B cell (primary cell): ENCODE data around the gene HACD2.

ENCODE experiments used
- EZH2 ChIP-seq: IDR thresholded peaks from 2 replicates; pipeline ENCODE4 v1.6.1; 2012; ENCODE audit warnings: borderline replicate concordance, low read depth, mild to moderate bottlenecking, moderate library complexity, low read length; ENCODE audit not compliant: insufficient read depth, poor library complexity, severe bottlenecking
- TF ChIP-seq, protein P1 (sequence below): fragments of 200-600 bp; IDR thresholded peaks from one replicate; pipeline ENCODE4 v1.8.0; 2022; ENCODE audit warnings: antibody characterized with exemption, mild to moderate bottlenecking

DNA sequence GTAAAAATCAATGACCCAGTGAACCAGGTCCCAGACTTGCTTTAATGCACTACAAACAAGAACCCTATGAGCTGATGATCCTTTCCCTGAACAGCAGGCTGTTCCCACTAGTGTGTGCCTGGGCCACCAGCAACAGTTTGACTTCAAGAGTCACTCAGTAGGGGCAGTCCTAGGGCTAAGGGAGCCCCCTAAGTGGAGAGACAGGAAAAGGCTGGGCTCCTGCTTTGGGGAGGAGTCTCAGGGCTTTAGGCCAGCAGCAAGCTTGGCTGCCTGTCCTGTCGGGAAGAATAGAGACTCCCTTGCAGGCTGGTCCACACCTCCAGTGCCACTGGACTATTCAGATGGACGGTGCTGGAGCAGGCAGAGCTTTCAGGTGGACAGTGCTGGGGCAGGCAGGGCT, 106.5 kb downstream of the HACD2 start:
- TF ChIP-seq, protein P1, sequence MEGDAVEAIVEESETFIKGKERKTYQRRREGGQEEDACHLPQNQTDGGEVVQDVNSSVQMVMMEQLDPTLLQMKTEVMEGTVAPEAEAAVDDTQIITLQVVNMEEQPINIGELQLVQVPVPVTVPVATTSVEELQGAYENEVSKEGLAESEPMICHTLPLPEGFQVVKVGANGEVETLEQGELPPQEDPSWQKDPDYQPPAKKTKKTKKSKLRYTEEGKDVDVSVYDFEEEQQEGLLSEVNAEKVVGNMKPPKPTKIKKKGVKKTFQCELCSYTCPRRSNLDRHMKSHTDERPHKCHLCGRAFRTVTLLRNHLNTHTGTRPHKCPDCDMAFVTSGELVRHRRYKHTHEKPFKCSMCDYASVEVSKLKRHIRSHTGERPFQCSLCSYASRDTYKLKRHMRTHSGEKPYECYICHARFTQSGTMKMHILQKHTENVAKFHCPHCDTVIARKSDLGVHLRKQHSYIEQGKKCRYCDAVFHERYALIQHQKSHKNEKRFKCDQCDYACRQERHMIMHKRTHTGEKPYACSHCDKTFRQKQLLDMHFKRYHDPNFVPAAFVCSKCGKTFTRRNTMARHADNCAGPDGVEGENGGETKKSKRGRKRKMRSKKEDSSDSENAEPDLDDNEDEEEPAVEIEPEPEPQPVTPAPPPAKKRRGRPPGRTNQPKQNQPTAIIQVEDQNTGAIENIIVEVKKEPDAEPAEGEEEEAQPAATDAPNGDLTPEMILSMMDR, result no peak
- TF ChIP-seq EZH2, result no peak
